IPS DF 4.7 (cell line): Measurements from ENCODE around the gene FMNL2.
A peak's percentile ranks its signal among the peaks of the same experiment; 100 is the strongest.
"Not testable (repeated sequence)": the region's sequence is repeated elsewhere in the genome, so short reads cannot be mapped to it uniquely, and the experiment has no call there.

ENCODE experiments used
- DNase-seq: peaks from one replicate; pipeline ENCODE4 v3.0.0-alpha.2; 2013; ENCODE audit warnings: low spot score; ENCODE audit errors: extremely low read depth

Gene FMNL2

DNA sequence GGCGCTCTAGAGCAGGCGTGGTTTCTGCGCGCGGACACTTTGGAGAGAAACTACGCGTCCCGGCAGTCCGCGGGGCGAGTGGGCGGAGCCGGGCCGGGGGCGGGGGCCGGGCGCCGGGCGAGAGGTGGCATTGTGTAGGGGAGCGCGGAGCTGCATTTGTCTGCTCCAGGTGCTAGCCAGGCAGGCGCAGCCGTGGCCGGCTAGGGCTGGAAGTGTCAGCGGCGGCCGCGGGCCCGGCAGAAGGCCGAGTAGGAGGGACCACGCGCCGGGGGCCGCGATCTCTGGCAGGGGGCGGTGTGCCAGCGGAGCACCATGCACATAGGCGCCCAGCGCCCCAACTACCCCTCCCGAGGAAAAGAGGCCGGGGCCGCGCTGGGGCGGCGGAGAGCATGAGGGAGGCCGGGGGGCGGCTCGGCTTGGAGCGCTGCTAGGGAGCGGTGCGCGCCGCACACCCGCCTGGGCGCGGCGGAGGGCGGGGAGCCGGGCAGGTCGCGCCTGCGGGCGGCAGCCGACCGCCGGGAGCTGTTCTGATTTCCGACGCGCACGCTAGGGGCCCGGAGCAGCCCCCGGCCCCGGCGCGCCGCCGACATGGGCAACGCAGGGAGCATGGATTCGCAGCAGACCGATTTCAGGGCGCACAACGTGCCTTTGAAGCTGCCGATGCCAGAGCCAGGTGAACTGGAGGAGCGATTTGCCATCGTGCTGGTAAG lies at the start of gene FMNL2:
FMNL2 (plus strand) TSS at position 159 of the 710 bp plus-strand sequence.
- DNase-seq: peak; percentile 46

DNA sequence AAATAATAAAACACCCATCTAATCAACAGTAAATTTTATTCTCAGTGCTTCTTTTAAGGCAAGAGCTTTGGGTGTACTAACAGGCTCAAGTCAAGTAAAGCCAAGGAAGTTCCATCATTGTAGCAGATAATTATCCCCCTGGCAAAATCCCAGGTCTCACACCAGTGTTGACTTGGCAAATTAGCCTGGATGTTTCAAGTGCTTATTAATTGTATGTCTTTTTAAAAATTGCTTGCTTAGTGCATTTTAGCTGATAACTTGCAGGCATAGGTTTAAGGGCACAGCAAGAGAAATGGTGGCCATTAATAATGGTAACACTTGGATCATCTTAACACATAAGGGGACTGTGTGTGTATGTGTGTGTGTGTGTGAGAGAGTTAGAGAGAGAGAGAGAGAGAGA lies 42.0 kb upstream of the FMNL2 start:
- no peak for DNase-seq

GRCh38 chr2:152297715-152298114 lies 37.3 kb upstream of the FMNL2 start:
- DNase-seq: no peak

DNA sequence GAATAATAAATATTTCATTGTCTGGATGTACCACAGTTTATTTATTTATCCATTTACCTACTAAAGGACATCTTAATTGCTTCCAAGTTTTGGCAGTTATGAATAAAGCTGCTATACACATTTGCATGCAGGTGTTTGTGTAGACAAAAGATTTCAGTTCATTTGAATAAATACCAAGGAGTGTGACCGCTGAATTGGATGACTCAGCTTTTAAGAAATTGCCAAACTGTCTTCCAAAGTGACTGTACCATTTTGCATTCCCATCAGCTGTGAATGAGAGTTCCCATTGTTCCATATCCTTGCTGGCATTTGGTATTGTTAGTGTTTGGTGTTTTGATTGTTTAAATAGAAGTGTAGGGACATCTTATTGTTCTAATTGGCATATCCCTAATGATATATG lies 36.2 kb upstream of the FMNL2 start:
- DNase-seq: no peak

DNA sequence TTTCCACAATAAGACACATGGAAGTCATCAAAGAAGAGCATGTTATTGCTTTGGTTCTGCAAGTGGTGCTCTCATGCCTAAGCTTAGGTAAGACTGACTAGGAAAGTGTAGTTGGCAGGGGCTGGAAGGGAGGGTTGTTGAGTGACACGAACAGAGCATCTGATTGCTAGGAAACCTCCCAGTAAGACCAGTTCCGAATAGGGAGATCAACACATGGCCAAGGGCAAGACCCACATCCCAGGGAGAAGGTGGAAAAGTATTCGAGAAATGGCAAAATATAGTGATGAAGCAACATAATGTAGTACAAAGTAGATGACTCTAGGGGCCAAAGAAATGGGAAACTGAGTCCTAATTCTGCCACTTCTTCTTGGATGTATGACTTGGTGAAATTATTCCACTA lies 33.8 kb upstream of the FMNL2 start:
- DNase-seq: no peak

DNA sequence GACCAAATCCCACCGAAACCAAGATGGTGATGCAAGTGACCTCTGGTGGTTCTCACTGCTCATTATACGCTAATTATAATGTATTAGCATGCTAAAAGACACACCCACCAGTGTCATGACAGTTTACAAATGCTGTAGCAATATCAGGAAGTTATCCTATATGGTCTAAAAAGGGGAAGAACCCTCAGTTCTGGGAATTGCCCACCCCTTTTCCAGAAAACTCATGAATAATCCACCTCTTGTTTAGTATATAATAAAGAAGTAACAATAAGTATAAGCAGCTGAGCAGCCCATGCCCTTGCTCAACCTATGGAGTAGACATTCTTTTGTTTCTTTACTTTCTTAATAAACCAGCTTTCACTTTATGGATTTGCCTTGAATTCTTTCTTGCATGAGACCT lies 31.0 kb upstream of the FMNL2 start:
- no peak for DNase-seq

DNA sequence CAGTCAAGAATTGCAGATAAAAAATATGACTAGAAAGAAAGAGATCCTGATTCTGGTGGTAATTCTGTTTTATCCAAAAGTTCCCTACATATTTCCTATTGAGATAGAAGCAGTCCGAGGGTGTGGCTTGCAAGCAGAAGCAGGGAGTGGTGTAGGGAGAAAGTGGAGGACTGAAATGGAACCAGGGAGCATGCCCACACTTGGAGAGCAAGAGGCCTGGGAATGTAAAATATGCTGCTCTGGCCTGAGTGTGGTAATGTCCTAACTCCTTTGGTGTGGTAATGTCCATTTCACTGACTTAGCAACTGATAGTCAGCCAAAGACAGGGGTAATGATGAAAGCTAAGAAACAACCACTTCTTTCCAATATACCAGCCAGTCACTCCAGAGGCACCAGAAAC lies 30.1 kb upstream of the FMNL2 start:
- DNase-seq: no peak

GRCh38 chr2:152307863-152308262 lies 27.1 kb upstream of the FMNL2 start:
- DNase-seq: no peak

GRCh38 chr2:152309352-152310214 lies 25.4 kb upstream of the FMNL2 start:
- no peak for DNase-seq

- no peak for DNase-seq
These were observed 15.0 kb upstream of the FMNL2 start for GRCh38 chr2:152319822-152320570.

- DNase-seq: no peak
These were observed 14.2 kb upstream of the FMNL2 start for GRCh38 chr2:152320814-152321213.

DNA sequence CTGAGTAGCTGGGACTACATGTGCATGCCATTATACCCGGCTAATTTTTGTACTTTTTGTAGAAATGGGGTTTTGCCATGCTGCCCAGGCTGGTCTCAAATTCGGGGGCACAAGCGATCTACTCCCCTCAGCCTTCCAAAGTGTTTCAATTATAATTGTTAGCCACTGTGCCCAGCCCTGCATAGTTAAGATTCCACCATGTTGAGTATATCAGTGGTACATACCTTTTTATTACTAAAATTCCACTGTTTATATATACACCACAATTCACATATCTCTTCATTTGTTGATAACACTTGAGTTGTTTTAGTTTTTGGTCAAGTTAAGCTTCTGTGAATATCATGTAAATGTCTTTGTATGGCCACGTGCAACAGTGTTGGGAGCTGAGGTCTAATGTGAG lies 12.8 kb upstream of the FMNL2 start:
- no peak for DNase-seq

GRCh38 chr2:152325126-152325525 lies 9.8 kb upstream of the FMNL2 start:
- DNase-seq: not testable (repeated sequence)

- no peak for DNase-seq
These were observed 8.3 kb upstream of the FMNL2 start for GRCh38 chr2:152326710-152327109.

DNA sequence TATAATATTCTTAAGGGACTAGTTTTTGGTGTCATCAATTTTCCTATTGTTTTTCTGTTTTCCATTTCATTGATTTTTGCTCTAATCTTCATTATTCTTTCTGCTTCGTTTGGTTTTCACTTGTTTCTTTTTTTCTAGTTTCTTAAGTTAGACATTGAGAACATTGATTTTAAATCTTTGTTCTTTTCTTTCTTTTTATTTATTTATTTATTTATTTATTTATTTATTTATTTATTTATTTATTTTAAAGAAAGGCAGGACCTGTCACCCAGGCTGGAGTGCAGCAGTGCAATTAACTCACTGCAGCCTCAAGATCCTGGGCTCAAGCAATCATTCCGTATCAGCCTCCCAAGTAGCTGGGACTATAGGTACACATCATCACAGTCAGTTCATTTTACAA lies 7.0 kb upstream of the FMNL2 start:
- DNase-seq: no peak

- DNase-seq: no peak
These were observed 4.6 kb upstream of the FMNL2 start for GRCh38 chr2:152330235-152330866.

- no peak for DNase-seq
These were observed 316 bp upstream of the FMNL2 start for GRCh38 chr2:152334701-152335015.

- no peak for DNase-seq
These were observed 748 bp downstream of the FMNL2 start for GRCh38 chr2:152335726-152336118.

DNA sequence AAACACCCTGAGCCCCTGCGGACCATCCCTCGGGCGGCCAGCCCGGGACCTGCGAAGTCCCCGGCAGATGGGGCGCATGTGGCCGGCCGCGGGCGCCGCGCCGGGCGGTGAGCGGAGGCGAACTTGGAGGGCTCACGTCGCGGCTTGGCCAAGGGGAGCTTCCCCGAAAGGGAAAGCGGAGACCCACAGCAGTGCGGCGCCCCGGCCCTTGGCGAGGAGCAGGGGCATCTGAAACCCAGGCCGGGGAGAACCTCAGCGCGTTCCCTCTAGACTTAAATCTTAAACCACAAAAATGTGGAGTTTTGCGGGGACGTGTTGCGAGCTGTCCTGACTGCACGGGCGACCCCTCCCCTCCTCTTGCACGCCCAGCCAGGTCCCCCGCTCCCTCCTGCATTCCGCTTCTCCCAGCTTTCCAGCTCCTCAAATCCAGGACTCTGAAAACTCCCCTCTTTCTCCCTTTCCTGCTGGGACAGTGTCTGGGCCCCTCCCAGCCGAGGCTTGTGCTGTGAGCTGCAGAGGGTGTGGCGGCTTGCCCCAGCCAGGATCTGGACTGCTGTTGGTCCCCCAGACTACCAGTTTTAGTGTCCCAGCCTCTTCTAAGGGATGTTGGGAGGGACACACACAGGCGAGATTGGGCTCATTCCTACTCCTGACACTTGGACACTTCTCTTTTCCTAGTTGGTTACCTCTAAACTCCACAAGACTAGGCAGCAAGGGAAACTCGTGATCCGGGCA lies 1.3 kb downstream of the FMNL2 start:
- DNase-seq: no peak

- DNase-seq: no peak
These were observed 2.0 kb downstream of the FMNL2 start for GRCh38 chr2:152336854-152337510.

GRCh38 chr2:152337511-152337903 lies 2.5 kb downstream of the FMNL2 start:
- DNase-seq: no peak
